ENCODE data around the gene CCNT1.

DNA sequence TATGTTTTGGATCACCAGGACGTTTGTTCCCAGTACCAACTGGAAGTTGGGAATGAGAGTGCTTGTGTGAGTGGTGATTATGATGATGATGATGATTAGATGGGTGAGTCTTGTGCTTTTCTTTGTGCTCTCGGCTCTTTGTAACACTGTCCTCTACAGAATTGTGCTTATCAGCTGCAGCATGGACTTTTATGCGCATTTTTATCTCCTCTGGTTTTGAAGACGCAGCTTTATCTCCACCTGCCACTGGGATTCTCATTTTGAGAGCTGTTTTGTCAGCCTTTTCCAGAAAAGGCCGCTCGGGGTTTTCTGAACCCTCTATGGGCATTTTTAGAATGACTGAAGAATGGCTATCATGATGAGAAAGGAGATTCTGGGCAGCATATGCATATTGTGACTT is 22.9 kb downstream of the CCNT1 start:
- no peak for TF ChIP-seq POLR2AphosphoS5 (IDR thresholded peaks at IDR 0.05)
- TF ChIP-seq CTCF (IDR thresholded peaks at IDR 0.05; ENCODE audit: poor library complexity, severe bottlenecking), result no peak
- TF ChIP-seq EZH2 (IDR thresholded peaks at IDR 0.05; ENCODE audit: borderline replicate concordance, insufficient read depth, low read length, poor library complexity, severe bottlenecking), result no peak
- no peak for TF ChIP-seq TAF1 (IDR thresholded peaks at IDR 0.05; ENCODE audit: low read depth)
- TF ChIP-seq, protein P1, sequence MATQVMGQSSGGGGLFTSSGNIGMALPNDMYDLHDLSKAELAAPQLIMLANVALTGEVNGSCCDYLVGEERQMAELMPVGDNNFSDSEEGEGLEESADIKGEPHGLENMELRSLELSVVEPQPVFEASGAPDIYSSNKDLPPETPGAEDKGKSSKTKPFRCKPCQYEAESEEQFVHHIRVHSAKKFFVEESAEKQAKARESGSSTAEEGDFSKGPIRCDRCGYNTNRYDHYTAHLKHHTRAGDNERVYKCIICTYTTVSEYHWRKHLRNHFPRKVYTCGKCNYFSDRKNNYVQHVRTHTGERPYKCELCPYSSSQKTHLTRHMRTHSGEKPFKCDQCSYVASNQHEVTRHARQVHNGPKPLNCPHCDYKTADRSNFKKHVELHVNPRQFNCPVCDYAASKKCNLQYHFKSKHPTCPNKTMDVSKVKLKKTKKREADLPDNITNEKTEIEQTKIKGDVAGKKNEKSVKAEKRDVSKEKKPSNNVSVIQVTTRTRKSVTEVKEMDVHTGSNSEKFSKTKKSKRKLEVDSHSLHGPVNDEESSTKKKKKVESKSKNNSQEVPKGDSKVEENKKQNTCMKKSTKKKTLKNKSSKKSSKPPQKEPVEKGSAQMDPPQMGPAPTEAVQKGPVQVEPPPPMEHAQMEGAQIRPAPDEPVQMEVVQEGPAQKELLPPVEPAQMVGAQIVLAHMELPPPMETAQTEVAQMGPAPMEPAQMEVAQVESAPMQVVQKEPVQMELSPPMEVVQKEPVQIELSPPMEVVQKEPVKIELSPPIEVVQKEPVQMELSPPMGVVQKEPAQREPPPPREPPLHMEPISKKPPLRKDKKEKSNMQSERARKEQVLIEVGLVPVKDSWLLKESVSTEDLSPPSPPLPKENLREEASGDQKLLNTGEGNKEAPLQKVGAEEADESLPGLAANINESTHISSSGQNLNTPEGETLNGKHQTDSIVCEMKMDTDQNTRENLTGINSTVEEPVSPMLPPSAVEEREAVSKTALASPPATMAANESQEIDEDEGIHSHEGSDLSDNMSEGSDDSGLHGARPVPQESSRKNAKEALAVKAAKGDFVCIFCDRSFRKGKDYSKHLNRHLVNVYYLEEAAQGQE (IDR thresholded peaks at IDR 0.05; ENCODE audit: borderline replicate concordance), result no peak
